GM18951 (cell line): ENCODE results near the gene GPR89B.
"Not testable (repeated sequence)": the region's sequence is repeated elsewhere in the genome, so short reads cannot be mapped to it uniquely, and the experiment has no call there.

Source experiments
- POLR2A ChIP-seq: IDR thresholded peaks from 4 replicates; pipeline ENCODE4 v1.6.1; 2011; ENCODE audit warnings: mild to moderate bottlenecking; ENCODE audit not compliant: insufficient read length, insufficient read depth; ENCODE audit errors: extremely low read depth
- in situ Hi-C: fragments of 300-500 bp; cut with MboI; formaldehyde crosslinking; loops from one replicate; pipeline ENCODE4 v1.12.0; 2022; ENCODE audit warnings: low sequenced_read_pairs, mixed read lengths, inconsistent platforms; ENCODE audit not compliant: unreplicated experiment

GPR89B gene

DNA sequence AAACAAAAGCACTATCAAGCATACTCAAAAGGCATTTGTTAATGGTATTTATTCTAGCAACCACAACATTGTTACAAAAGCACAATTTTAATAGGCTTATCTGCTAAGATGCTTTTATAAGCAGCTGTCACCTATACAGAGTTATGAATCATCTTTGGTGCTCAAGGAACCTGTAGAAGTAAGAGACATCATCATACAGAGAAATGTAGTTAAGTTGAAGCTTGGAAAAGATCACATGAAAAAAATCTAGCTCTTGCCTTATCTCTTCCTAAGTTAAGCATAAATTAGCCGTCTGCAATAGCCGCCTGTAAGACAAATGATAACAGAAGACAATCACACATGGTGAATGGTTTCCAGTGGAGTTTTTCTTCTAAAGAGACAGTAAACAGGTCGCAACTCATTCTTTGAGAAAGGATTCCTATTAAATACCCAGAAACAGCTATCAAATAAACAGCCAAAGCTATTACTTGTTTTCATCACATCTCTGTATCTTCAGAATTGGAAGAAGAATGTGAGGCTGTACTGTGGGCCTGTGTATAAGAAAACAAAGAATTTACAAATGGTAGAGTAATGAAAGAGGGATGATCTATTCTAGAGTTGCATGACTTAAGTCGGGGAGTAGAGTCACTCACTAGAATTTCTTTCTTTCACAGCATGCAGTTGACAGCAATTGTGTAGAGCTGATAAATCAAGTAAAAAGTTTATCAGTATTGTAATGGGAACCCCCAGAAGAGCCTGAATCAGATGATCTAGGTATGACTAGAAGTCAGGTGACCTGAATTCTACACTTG lies 65.8 kb downstream of the GPR89B start:
- in situ Hi-C loops, result not testable (repeated sequence)

GRCh38 chr1:147996088-147996487 lies 67.9 kb downstream of the GPR89B start:
- in situ Hi-C loops, result not testable (repeated sequence)

DNA sequence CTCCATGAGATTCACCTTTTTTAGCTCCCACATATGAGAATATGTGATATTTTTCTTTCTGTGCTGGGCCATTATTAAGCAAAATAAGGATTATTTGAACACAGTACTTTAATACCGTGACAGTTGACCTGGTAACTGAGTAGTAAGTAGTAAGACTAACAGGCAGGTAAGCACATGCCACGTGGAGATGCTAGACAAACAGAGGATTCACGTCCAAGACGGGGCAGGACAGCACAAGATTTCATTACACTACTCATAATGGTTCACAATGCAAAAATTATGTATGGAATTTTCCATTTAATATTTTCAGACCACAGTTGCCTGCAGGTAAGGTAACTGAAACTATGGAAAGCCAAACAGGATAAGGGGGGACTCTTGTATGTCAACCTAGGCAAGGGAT lies 79.5 kb downstream of the GPR89B start:
- in situ Hi-C loops, result not testable (repeated sequence)

DNA sequence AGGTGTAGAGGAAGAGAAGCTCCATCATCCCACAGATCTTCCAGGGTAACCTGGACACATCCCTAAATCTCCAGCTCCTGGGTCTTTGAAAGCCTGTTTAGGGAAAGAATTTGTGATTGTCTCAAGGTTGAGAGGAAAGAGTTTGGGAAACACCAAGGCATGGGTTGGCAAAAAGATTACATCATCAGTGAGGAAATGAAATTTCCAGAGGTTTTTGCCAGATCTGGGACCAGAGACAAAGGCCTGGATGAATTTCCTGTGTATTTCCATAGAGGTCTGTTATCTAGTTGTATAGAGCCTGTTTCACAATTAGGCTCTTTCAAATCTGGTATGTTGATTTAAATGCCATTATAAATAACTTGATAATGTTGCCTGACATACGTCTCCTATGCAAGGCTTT lies 82.3 kb downstream of the GPR89B start:
- in situ Hi-C loops, result no loop called here
- TF ChIP-seq POLR2A, result no peak

DNA sequence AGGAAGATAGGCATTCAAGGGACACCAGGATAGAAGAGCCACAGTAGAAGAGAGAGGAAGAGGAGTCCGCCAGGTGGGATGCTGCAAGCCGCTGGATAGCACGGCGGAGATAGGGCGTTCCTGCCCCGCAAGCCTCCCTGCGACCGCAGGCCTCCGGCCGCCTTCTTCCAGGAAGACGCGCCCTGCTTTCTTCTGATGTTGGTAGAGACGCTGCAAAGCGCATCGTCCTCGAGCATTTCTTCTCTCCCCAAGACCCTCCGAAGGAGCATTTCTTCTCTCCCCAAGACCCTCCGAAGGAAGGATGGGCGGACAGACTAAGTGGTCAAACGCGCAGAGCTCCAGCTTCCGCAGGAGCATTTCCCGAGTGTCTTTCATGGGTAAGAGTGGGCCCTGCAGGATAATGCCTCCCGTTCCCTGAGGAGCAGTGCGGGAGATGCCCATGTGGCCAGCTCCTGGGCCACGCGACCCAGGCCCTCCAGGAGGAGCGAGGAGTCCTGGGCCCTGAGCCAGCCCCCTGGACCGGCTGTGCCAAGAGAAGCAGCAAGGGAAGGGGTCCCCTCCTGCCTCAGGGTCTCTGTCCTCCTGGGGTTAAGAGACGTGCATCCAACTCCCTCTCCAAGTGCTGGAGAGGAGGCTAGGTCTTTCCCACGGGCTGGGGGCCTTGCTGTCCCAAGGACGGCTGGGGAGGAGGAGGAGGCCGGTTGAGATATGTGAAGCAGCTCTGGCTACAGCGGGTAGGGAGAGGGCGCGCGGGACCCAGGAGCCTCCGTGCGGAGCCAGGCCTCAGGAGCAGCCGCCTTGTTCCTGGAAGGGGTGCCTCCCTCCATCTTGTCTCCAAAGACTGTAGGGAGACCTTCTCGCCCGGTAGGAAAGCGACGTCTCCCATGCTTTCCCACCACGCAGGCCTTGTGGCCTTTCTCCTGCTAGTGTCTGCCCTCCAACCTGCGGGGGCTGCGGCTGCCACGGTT lies 85.2 kb downstream of the GPR89B start:
- in situ Hi-C loops, result not testable (repeated sequence)

- in situ Hi-C loops, result not testable (repeated sequence)
These were observed 86.3 kb downstream of the GPR89B start for GRCh38 chr1:148014289-148015200.

DNA sequence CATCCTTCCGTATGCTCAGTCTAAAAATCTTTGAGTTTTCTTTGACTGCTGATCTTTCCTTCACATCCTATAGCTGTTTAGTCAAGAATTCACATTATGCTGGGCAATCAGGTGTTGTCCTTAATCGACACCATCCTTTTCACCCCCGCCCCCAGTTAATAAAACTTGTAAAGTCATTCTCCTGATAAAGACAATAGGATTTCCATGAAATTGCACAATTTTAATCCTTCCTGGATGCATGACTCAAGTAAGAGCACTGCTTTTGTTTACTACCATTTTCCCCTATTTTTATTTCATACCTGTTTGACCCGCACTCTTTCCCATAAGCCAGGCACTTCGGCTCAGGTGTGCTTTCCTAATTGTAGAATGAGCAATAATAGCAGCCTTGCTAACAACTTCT lies 96.7 kb downstream of the GPR89B start:
- in situ Hi-C loops, result not testable (repeated sequence)

GRCh38 chr1:148027004-148027403 lies 98.8 kb downstream of the GPR89B start:
- in situ Hi-C loops, result not testable (repeated sequence)

- in situ Hi-C loops, result not testable (repeated sequence)
These were observed 104.0 kb downstream of the GPR89B start for GRCh38 chr1:148032247-148032646.

DNA sequence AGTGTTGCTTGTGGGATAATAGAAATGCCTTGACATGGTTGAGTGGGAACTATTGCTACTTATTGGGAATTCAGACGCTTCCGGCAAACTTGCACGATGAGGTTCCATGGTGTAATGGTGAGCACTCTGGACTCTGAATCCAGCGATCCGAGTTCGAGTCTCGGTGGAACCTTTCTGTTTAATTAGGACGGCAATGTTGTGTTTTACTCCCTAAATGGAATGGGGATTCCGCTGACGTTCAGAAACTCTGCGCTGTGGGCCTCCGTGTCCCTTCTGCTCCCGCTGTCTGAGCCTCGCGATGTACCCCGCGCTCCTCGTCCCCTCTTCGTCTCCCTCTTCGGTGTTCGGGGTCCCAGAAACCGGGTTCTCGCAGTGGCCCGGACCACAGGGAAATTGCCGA lies 104.5 kb downstream of the GPR89B start:
- in situ Hi-C loops, result not testable (repeated sequence)

GRCh38 chr1:148033147-148033546 lies 104.9 kb downstream of the GPR89B start:
- in situ Hi-C loops, result not testable (repeated sequence)

- in situ Hi-C loops, result not testable (repeated sequence)
These were observed 109.7 kb downstream of the GPR89B start for GRCh38 chr1:148037850-148038461.

DNA sequence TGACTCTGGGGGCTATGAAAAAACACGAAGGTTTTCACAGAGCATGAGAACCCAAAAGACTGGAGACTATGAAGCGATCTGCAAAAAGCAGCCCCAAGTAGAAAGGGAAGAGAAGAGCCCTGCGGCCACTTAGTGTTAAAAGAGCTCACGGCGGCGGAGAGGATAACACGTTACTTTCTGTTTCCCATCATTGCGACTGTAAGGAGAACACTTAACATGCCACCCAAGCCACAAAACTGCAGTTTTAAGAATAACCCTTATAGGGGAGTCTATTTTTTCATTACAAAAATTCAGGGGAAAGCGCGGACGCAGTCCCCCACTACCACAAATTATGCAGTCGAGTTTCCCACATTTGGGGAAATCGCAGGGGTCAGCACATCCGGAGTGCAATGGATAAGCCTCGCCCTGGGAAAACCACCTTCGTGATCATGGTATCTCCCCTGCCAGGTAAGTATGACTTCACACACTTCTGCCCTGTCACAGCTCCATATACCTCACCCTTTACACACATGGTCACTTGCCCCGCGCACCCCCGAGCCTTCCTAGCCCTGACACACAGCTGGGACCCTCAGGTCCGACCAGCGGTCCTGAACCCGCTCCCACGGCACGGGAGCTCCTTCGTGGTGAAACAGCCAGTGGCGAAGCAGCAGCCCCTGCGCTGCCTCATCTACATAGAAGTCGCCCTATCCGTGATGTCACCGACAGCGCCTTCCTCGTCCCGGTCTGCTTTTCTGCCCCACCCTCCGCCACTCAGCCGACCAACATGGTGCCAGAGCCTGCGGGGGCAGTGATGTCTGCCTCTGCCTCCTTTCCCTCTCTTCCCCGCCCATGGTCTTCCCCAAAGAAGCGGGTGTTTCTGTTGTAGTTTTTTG lies 110.5 kb downstream of the GPR89B start:
- TF ChIP-seq POLR2A, result peak; percentile 71
- in situ Hi-C loops, result not testable (repeated sequence)
